Muscle of back (tissue), 11 donors: ENCODE measurements around the gene INSIG2. TPM values are rescaled to one million over a fixed set of nuclear protein-coding genes. Genes with fewer than 3 reads are reported as not detected.

ENCODE experiments used
- DNase-seq, 3 donors: peaks; one replicate each; pipeline versions ENCODE4 v3.0.0 to v3.0.0-alpha.2; 2013
- polyA plus RNA-seq, 10 donors: library from polyadenylated mRNA; unstranded; fragments of 120-200 nt; gene quantifications; one replicate each; pipeline ENCODE4 v1.2.1, GENCODE V29; 2013; ENCODE audit not compliant: insufficient read length in 10 of 10

Gene INSIG2
- polyA plus RNA-seq, 10 donors: 15.1 to 25.0 (median 22.1) TPM

DNA sequence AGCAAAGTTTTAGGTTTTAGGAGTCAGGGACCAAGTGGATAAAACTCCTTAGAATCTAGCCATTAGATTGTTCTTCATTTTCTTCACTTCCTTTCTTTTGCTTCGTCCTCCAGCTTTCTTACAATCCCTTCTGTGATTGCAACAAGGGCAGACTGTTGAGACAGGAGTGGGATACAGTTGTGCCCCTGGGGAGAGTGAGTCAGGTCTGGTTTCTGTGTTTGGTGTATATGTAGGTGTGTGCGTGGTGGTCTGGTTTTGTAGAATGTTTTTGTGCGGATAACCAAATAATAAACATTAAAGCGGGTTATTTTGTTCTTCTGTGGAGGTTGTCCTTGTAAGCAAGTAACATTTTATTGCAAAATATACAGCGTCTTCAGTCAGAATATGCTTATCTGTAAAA is 7.3 kb downstream of the INSIG2 start:
- DNase-seq: no peak

DNA sequence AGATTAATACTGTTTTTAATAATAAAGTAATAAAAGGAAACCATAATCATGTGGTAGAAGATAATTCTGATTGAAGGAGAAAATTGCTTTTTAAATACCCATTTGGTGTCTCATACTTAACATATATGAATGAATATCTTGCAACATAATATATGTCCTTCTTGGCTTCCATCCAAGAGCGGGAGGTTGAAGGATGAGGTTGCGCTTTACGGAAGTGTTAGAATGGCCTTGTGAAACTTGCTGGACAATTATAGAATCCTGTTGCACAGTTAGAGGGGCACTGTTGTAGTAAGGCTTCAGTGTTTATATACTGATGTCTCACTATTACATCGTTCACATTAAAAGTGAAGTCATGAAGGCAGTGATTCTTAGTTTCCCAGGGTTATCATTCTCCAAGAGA is 9.4 kb downstream of the INSIG2 start:
- peak in 1 of 3 donors; percentile 23 for DNase-seq

DNA sequence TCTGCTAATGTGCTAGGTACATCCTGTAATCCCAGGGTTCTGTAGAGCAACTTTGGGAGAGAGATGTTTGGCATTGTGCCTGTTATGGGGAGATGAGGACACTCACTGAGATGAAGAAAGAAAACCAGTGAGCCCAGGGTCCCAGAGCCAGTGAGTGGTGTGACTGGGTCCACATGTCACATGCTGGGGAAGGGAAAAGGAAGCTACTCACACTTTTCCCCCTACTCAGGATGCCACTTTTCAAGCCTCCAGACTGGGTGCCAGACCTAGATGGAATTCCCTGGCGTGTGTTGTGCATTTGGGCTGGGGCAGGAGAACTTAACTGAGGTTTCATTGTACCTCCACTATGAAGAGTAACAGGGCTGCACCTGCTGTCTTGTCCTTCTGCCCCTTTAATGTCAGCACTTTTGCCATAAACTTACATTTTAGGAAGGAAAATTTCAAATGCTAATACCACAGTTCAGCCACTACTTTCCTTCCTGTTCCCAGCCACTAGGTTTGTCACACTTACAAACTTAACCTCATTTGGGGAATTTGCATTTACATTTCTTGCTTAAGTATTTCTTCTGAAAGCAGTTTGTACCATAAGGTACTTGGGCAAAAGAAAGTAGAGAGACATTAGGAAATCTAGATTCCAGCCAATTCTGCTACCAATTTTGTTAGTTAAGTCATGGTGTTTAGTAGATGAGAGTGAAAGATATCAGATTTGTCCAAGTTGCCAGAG is 10.2 kb downstream of the INSIG2 start:
- no peak for DNase-seq

DNA sequence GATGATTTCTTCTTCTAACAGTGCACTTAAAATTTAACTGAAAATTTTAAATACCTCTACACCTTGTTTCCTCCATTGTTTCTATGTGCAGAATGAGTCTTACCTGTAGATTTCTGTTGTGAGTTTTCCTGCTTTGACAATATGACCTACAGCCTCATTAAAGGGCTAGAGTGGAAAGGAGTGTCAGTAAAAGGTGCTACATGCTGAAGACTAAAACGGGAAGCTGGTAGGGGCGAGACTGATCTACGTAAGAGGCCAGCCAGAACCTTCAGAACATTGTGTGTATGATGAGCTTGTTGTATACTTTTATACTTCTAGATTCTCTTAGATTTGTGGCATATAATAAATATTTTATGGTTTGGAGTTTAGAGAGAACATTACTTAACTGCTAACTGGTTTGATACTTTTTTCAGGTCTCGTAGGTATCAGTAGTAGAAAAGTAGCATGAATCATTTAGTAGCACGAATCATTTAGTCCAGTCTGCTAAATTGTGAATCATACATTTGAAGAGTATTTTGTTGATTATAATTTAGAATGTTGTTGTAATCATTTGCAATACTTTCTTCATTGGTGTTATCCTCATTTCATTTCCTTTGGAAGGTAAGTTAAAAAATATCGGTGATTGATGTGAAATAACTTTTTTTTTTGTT is 14.3 kb downstream of the INSIG2 start:
- no peak for DNase-seq

DNA sequence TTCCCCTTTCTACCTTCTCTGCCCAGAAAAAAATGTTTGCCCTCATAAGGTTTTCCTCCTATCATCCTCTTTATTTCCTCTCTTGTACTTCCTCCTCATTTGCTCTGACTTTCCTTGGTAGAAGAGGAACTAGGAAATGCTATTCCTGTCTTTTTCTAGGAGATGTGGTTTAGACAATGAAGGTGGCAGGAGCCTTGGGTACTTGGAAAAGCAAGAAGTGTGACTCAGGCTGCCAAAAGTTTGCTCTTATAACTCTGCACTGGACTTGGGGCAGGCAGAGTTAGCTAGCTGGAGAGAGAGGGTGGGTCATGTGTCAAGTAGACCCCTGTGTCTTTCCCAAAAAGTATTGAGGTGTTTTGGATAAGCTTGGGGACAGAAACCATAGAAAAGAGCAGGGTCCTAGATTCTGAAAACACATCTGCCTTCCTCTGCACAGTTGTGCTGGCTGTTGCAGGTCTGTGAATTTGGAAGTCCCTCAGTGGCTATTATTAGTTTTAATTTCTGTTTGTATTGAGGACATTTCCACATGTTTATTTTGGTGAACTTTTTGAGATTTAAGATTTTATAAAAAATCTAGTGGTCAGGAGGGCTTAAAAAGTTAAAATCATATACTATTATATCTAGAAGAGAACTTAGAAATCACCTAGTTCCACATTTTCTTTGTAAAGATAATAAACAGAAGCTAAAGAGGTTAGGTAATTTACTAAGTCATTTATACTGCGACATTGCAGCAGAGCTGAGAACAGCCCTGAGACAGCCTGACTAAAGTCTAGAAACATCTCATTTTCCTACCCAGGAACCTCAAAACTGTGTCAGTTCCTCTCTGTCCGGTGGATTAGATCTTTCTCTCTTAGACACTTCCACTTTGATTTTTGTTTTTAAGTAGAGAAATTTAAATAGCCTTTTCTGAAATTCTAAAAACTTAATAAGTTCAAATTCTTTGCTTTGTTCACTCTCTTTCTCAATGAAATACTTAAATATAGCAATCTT is 16.0 kb downstream of the INSIG2 start:
- no peak for DNase-seq

DNA sequence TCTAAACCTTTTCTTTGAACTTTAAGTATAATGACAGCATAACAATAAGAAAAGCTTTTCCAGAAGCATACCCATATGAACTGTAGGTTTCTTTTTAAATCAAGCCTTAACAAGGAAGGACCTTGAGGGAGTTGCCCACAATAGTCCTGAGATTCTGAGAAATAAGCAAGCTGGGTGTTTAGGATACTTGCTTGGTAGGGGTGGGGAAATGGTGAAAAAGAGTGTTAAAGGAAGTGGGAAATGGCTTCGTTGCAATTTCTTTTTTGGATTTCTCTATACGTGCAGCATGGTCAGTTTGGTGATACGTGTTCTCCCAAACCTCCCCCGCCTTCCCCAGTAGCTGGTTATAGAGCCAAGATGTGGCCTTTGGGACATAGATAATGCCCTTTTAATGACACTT is 17.2 kb downstream of the INSIG2 start:
- no peak for DNase-seq

DNA sequence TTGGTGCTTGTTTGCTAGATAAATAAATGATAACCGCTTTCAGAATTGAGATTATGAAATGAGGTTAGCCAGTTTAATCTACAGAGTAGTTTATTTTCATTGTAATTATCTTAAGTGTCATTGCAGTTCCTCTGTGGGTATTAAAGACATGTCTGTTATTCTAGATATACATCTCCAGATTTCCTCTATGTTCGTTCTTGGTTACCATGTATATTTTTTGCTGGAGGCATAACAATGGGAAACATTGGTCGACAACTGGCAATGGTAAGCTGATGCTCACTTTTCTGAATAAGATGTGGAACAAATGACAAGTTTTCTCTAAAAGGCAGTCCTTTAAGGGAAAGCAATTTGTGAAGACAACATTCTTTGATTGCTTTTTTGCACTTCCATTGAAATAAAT is 18.7 kb downstream of the INSIG2 start:
- no peak for DNase-seq

DNA sequence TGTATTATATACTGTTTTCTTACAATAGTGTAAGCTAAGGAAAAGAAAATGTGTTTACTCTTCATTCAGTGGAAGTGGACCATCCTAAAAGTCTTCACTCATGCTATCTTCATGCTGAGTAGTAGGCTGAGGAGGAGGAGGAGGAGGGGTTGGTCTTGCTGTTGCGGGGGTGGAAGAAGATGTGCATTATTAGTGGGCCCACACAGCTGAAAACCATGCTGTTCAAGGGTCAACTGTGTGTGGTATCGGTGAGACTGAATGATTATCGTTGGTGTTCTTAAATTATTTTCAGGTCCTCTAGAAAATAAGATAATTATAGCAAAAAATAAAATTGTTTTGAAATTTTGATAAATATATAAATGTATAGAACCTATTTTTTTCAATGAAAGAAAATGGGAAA is 22.0 kb downstream of the INSIG2 start:
- no peak for DNase-seq

DNA sequence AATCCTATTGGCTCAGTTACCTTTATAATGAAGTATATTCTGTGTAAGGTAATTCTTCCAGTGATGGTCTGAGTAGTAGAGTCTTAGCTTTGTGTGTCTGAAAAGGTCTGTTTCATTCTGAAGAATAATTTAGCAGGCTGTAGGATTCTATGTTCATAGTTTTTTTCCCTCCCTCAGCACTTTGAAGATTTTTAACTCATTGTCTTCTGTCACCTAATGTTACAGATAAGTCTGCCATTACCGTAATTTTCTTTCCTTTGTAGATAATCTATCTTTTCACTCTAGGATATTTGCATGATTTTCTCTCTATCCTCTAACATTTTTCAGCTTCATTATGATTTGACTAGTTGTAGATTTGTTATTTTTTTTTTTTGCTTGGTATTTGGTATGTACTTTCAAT is 22.7 kb downstream of the INSIG2 start:
- no peak for DNase-seq

DNA sequence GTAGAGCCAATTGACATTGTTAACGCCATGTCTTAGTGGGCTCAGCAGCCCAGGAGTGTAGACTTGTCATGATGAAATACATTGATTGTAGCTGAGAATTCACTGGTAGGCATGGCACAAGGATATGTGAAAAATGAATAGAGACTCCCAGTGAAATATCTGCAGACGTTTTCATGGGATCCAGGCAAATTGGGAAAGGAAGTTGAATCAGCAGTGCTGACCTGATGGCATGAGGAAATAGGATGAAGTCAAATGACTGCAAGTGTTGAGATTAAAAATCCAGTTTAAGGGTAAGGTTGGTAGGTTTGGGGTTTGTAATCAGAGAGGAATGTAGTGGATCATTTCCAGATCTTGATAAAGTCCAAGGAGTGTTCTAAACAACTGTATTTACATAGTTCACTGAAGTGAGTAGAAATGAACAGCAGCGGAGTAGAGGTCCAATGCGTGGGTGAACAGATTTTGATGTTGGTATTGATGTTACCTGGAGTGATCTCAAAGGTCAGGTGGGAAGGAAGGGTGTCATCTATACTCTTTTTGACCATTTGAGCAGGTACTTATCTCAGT is 24.6 kb downstream of the INSIG2 start:
- DNase-seq: peak in 1 of 3 donors; percentile 40

DNA sequence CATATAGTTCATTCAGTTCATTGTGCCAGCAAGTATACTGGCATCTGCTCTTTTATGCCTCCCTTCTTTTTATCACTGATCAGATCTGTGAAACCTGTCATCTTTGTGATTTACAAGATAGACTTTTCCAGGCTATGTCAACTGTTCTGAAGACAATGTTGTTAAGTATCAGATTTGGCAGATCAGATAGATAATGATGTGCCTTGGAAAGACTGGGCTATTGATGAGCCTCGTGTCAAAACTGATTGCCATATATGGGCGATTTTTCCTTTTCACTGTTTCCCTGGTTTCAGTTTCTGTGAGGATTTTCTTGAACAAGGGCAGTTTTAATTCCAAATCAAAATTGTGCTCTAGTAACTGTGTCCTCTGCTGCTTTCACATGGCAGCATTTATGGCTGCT is 26.6 kb downstream of the INSIG2 start:
- no peak for DNase-seq

DNA sequence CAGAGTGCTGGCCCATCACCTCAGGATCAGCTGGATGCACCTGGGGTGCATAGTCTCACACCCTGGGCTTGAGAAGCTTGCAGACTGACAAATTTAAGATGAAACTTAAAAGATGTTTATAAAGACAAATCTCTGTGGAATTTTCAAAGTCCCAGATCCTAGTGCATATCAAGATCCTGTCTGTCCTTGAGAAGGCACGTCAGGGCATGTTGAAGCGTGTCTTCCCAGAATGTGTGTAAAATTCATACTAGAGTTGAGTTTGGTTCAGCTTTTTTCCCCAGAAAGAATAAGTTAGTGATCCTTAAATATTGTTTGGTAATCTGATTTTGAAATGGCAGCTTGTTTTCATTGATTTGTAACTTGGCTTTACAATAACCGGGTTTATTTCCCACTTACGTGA is 27.5 kb downstream of the INSIG2 start:
- no peak for DNase-seq

DNA sequence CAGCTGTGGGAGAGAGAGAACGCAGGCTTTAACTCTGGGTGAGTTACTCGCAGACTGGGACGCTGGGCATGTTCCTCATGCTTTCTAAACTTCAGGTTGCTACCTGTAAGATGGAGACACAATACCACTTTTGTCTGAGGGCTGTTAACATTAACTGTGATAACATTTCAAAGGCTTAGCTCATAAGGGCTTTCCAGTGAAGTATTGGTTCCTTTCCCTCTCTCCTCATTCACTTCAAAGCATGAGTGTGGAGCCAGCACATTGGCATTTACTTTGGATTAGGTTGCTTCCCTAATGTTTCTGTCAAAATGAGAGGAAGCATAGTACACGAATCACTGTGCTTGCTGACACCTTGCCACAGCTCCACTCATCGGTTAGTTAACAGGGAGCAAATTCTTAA is 30.2 kb downstream of the INSIG2 start:
- no peak for DNase-seq

DNA sequence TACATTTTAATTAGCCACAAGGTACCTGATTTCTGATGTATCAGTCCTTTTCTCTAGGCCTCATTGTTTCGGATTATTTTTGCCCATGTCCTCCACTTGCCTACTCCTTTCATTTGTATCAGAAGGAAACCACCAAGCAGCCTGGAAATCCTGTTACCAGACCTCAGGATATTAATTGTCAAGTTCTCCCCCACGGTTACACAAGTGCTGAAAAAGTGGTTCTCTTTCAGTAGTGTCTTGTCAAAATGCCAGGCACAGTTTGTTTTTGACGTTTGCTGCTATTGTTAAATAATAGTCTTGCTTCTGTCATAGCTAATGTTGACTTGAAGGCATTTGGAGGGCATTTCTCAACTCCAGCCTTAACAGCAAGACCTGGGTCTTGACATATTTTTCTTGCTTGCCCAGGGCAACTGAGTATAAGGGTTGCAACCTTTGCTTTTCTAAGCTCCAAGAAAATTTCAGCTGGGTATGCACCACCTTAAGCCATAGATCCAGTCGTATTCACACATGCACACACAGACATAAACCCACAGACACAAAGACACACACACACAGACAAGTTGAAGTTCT is 31.0 kb downstream of the INSIG2 start:
- no peak for DNase-seq

DNA sequence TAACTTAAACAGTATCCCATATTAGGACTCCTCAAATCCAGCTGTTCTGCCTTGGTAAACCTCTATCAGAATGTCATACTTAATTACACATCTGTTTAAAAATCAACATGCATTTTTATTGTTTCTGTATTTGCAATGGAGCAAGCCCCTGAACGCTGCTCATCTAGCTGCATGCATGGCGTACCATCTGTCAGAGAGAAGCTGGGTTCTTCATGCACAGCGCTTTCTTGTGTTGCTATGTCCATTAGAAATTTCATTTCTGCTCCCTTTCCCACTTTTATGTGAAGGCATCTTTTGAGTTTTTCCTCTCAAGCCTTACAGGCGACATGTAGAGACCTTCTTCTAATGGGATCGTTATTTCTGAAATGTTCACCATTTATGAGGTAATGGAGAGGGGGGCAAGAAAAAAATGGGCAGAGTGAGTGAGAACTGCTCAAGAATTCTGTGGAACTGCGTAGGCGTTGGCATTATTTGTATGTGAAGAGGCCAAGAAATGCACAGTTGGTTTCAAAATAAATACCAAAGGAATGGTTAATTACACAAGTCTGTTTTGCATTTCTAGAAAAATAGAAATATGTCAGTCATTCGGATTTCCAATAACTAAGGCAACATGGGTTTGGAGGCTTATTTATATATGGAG is 31.6 kb downstream of the INSIG2 start:
- DNase-seq: no peak

DNA sequence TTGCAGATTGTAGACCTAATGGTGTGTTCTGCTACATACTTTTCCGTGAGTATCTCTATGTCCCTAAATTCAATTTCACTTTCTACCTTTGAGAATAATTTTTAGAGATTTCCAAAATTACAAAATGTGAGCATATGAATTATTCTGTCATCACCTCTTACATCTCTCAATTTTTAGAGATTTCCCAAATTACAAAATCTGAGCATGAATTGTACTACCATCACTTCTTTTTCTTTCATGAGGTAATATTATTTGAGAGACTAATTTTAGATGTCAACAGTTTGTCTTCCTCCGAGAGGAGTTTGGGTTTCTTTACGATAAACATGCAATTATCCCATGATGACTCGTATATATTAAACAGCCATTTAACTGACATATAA is 32.1 kb downstream of the INSIG2 start:
- no peak for DNase-seq

DNA sequence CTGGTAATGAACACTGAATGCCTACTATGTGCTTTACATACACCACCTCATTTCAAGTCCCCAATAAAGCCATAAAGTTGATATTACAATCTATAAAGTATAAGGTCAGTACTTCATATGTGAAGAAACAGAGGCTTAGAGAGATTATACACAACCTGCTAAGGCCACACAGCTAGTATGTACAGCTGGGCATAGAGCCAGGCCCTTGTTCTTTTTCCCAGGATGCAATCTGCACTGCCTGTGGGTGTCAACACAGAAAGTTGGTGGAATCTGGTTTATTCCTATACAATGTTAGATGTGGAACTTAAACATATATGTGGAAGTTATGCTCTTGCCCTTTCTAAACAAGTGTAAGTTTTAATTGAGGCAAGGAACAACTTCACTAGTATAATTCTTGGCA is 32.8 kb downstream of the INSIG2 start:
- DNase-seq: no peak

DNA sequence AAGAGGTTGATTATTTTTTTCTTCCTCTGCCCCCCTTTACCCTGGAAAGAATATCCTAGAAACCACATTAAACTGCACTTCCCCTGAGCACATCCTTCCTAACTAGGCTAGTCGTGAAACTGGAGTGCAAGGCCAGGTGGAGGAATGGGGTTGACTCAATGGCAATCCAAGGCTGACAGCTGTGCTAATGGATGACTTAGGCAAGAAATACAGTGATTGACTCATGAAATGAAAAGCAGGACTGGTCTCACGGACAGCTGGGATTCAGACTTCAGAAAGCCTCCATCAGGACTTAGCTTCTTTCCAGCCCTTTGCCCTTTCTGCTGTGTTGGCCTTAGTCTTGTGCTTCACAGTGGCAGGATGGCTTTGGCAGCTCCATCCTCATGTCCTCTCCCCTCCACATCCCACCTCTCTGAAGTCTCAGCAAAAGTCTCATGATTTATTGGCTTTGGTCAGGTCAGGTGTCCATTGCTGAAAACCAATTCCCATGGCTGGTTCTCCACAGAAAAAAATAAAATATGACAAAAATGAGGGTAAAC is 33.8 kb downstream of the INSIG2 start:
- no peak for DNase-seq

DNA sequence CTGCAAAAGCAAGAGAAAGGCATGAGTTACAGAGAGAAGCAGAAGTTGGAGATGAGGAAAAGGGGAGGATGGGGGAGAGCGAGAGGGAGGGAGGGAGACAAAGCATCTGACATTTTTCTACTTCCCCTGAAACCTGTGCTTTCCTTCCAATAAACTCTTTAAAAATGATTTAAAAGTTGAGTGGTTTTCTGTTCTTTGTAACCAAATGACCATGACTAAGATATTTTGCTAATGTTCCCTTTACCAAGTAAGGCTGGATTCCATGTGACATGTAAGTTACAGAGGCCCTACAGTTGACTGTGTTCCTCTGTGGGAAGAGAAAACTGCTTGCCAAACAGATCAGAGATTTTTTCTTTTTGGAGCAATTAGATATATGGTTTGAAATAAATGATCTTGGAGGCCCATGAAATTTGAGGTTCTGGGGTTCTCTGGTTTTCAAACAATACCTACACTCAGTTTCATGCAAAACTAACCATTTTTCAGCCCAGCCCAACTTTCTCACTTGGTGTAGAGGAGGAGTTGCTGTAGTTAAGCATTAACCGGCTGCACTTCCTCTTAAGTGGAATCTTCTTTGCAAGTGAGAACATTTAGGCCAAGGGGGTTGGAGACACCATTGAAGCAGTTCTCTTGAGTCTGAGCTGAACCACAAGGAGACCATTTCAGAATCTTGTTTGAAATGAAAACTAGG is 34.5 kb downstream of the INSIG2 start:
- peak in 2 of 3 donors; percentile 11 to 51 for DNase-seq

DNA sequence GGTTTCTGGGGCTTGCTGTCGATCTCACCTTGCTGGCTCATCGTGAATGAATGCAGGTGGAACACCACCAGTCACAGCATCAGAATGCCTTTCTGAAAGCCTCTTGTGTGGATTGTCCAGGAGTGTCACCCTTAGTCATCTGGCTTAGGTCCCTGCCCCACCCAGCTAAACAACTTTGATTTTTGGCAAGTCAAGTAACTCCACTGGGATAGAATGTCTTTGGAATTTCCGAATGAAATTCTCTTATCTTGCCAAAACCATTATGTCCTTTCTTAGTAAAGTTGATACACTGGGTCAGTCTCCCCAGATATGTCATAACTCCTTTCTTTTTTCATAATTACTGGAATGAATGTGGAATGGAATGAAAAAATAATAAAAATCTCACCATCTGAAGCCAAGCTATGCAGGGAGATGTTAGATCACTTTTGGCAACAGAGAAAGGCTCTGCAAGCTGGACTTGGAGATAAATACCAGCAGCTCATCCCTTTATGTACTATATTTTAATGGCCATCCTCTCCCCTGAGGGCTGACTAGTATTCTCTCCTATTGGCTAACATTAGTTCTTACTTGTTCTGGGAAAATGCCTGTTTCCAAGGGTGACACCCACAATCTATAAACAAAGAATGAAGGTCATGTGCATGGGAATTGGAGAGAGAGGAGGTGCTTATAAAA is 35.4 kb downstream of the INSIG2 start:
- DNase-seq: peak; percentile 79 to 92 (median 84)
